Measurements from ENCODE around the gene FAM13A. TPM values are rescaled to one million over a fixed set of nuclear protein-coding genes. Genes with fewer than 3 reads are reported as not detected.

Gene FAM13A
- polyA plus RNA-seq, 1 of the 3 experiments (the other 2 are of a cell fraction), result 0.67 TPM

DNA sequence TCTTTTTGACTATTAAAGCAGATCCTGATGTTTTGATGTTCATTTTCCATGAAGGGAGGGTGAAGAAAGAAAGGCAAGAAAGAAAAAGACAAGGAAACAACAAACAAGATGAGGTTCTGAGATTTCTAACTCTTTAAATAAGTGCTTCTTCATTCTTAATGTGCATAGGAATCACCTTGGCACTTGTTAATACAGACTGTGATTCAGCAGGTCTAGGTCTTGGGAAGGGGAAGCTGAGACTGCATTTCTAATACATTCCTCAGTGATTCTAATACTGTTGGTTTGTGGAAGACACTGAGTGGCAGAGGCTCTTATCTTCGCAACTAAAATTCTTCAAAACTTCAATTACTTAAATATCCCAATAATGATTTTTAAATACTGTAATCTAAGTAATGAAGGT, 264.2 kb downstream of the FAM13A start:
- peak overlapping the region; percentile 16 to 49; a peak in 3 of 4 replicates for H3K27ac ChIP-seq (ENCODE audit: low read depth in 2 of 2, low read length in 1 of 2)
- no peak overlapping the region for H3K9ac ChIP-seq
- POLR2A ChIA-PET, result no interaction called here
- no peak overlapping the region for H3K4me3 ChIP-seq (ENCODE audit: low read depth in 2 of 2, low read length in 1 of 2)
- H3K79me2 ChIP-seq (ENCODE audit: insufficient read depth), result no peaks in the 10 kb centered on the region
- no peaks in the 10 kb centered on the region for H3K36me3 ChIP-seq (replicated peaks in 1 of 2; ENCODE audit: control insufficient read depth in 1 of 2, insufficient read depth in 2 of 2, low read length in 1 of 2)
- no peaks in the 10 kb centered on the region for H3K9me3 ChIP-seq
- no peak for DNase-seq
- no peak overlapping the region for H2AFZ ChIP-seq (ENCODE audit: low read depth)
- H4K20me1 ChIP-seq (ENCODE audit: insufficient read depth), result no peaks in the 10 kb centered on the region
- H3K4me1 ChIP-seq (ENCODE audit: control insufficient read depth in 1 of 2, insufficient read depth in 2 of 2, low read depth in 1 of 2, low read length in 1 of 2), result 0 out of 4 replicates have a peak, but pooled peaks cover 0 to 4% of the 10 kb centered on the region in 2 experiments
- CTCF ChIA-PET, result interaction anchor here (1.5 kb wide), 1 partner anchor 12 kb away, joined by 3 read pairs; no protein-coding TSS in a partner anchor
- 95% methylated on average over 1 of the region's 1 CpG for WGBS (ENCODE audit: low lambda C conversion rate)
- peaks cover 15% of the 10 kb centered on the region for H3F3A ChIP-seq (replicated peaks; ENCODE audit: insufficient read depth)
- no peaks in the 10 kb centered on the region for H3K9me2 ChIP-seq
- H3K4me2 ChIP-seq, result no peak overlapping the region
- no peak for TF ChIP-seq JUND (IDR thresholded peaks at IDR 0.05)
- TF ChIP-seq RFX5 (IDR thresholded peaks at IDR 0.05; ENCODE audit: low read length), result no peak
- no peak for TF ChIP-seq GATA2 (CRISPR knock-in tag; IDR thresholded peaks at IDR 0.05)
- TF ChIP-seq, protein P1, sequence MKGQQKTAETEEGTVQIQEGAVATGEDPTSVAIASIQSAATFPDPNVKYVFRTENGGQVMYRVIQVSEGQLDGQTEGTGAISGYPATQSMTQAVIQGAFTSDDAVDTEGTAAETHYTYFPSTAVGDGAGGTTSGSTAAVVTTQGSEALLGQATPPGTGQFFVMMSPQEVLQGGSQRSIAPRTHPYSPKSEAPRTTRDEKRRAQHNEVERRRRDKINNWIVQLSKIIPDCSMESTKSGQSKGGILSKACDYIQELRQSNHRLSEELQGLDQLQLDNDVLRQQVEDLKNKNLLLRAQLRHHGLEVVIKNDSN (IDR thresholded peaks at IDR 0.05; ENCODE audit: borderline replicate concordance, low read depth), result no peak
- TF ChIP-seq, protein P2, sequence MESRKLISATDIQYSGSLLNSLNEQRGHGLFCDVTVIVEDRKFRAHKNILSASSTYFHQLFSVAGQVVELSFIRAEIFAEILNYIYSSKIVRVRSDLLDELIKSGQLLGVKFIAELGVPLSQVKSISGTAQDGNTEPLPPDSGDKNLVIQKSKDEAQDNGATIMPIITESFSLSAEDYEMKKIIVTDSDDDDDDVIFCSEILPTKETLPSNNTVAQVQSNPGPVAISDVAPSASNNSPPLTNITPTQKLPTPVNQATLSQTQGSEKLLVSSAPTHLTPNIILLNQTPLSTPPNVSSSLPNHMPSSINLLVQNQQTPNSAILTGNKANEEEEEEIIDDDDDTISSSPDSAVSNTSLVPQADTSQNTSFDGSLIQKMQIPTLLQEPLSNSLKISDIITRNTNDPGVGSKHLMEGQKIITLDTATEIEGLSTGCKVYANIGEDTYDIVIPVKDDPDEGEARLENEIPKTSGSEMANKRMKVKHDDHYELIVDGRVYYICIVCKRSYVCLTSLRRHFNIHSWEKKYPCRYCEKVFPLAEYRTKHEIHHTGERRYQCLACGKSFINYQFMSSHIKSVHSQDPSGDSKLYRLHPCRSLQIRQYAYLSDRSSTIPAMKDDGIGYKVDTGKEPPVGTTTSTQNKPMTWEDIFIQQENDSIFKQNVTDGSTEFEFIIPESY (IDR thresholded peaks at IDR 0.05; ENCODE audit: borderline replicate concordance, low read depth), result no peak
- no peak for TF ChIP-seq TAF1 (IDR thresholded peaks at IDR 0.05; ENCODE audit: borderline replicate concordance, low read depth, low read length)
- TF ChIP-seq MEF2A (IDR thresholded peaks at IDR 0.05; ENCODE audit: borderline replicate concordance, low read depth), result no peak
- no peak for TF ChIP-seq CHD2 (IDR thresholded peaks at IDR 0.05; ENCODE audit: low read length, partially characterized antibody)
- TF ChIP-seq, protein P3, sequence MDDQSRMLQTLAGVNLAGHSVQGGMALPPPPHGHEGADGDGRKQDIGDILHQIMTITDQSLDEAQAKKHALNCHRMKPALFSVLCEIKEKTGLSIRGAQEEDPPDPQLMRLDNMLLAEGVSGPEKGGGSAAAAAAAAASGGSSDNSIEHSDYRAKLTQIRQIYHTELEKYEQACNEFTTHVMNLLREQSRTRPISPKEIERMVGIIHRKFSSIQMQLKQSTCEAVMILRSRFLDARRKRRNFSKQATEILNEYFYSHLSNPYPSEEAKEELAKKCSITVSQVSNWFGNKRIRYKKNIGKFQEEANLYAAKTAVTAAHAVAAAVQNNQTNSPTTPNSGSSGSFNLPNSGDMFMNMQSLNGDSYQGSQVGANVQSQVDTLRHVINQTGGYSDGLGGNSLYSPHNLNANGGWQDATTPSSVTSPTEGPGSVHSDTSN (IDR thresholded peaks at IDR 0.05), result no peak
- no peak for TF ChIP-seq MXI1 (IDR thresholded peaks at IDR 0.05; ENCODE audit: low read depth, low read length)
- no peak for TF ChIP-seq SMC3 (IDR thresholded peaks at IDR 0.05; ENCODE audit: low read depth, low read length)
- TF ChIP-seq, protein P4, sequence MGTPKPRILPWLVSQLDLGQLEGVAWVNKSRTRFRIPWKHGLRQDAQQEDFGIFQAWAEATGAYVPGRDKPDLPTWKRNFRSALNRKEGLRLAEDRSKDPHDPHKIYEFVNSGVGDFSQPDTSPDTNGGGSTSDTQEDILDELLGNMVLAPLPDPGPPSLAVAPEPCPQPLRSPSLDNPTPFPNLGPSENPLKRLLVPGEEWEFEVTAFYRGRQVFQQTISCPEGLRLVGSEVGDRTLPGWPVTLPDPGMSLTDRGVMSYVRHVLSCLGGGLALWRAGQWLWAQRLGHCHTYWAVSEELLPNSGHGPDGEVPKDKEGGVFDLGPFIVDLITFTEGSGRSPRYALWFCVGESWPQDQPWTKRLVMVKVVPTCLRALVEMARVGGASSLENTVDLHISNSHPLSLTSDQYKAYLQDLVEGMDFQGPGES (IDR thresholded peaks at IDR 0.05; ENCODE audit: low read depth, low read length), result no peak
- TF ChIP-seq TEAD4 (IDR thresholded peaks at IDR 0.05; ENCODE audit: borderline replicate concordance, insufficient read depth), result no peak
- no peaks in the 10 kb centered on the region for H3K27me3 ChIP-seq (ENCODE audit: insufficient read depth)
